ENCODE measurements around the gene ATXN3.
A peak's percentile ranks its signal among the peaks of the same experiment; 100 is the strongest.

Gene ATXN3

GRCh38 chr14:92106143-92106926 lies at the start of gene ATXN3:
Gene ATXN3, minus strand, starts transcription at chr14:92106582. Its CDS starts 30 bp downstream, at chr14:92106552.
- no peak for DNase-seq

GRCh38 chr14:92154283-92154942 lies 48.0 kb upstream of the ATXN3 start:
- no peak for DNase-seq

- DNase-seq, result no peak
These were observed 47.2 kb upstream of the ATXN3 start for GRCh38 chr14:92153581-92153980.

DNA sequence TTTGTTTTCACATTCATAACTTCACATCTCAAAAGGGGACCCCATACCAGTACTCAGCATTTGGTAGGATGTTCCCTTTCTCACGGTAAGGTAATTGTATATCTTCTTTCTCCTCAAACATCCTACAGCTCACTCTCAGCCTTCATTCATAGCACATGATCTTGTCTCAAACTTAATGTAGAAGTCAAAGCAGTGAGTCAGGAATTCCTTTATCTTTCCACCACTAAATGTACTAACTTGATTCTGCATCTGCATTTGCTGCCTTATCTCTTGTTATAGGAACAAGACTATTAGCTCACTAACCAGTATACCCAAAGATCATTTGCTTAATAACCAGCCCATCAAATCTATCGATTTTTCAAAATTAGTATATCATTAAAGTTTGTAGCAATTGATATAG lies 38.3 kb upstream of the ATXN3 start:
- no peak for DNase-seq

- DNase-seq, result no peak
These were observed 37.6 kb upstream of the ATXN3 start for GRCh38 chr14:92143962-92144361.

DNA sequence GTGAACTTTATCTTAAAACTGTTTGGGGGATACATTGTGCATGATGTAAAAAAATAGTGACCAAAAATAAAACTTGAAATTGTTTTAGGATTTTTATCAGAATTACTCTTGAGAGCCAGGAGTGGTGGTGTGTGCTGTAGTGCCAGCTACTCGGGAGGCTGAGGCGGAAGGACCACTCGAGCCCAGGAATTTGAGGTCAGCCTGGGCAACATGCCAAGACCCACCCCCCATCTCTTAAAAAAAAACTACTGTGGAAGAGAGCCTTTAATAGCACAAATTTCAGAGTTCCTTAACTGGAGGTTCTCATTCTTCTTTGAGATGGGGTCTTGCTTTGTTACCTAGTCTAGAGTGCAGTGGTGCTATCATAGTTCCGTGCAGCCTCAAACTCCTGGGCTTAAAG lies 36.9 kb upstream of the ATXN3 start:
- DNase-seq, result no peak

GRCh38 chr14:92135269-92135668 lies 28.9 kb upstream of the ATXN3 start:
- no peak for DNase-seq

GRCh38 chr14:92134456-92134855 lies 28.1 kb upstream of the ATXN3 start:
- no peak for DNase-seq

GRCh38 chr14:92122761-92123160 lies 16.4 kb upstream of the ATXN3 start:
- DNase-seq, result no peak

- no peak for DNase-seq
These were observed 15.9 kb upstream of the ATXN3 start for GRCh38 chr14:92122351-92122677.

GRCh38 chr14:92121670-92122350 lies 15.4 kb upstream of the ATXN3 start, which contains the start of the genes CPSF2 and NDUFB1:
Gene CPSF2, plus strand, starts transcription at chr14:92121969. Its CDS starts 9,016 bp downstream, at chr14:92130985.
Gene NDUFB1, minus strand, starts transcription at chr14:92121706. Its CDS starts 4,069 bp downstream, at chr14:92117637.
- DNase-seq, result peak; percentile 48

DNA sequence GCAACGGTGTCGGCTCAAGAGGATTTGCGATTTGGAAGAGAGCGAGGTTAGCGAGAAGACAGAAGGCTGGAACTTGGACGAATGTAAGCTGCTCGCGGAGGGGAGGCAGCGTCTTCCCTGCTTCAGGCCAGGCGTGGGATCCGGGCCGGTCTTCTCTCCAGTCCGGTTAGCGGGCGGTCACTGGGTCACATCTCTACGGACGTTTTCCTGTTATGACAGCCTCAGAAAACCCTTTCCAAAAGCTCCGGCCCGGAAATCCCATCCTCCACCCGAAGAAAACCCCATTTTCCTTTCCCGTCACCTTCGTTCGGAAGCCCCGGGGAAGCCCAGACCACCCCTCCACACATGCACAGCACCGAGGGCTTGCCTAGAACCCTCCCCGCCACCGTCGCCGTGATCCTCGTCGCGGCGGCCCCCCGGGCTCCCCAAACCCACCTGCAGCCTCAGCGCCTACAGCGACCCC lies 14.9 kb upstream of the ATXN3 start:
- DNase-seq, result no peak

DNA sequence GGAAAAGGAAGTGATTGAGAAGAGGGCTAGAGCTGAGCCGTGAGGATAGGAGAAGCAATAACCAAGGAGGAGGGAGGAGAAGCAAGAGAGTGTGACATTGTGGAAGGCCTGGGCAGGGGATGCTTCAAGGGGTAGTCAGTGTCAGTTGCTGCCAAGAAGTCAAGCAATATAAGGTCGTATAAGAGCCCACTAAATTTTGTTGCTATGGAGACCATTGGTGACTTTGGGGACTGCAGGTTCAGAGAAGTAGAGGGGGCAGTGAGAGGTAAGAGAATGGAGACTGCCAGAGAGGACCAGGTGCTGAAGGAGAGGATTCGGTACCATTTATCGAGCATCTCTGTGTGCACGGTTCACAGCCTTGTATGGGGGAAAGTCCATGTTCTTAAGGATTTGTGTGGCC lies 3.1 kb upstream of the ATXN3 start:
- DNase-seq, result no peak

DNA sequence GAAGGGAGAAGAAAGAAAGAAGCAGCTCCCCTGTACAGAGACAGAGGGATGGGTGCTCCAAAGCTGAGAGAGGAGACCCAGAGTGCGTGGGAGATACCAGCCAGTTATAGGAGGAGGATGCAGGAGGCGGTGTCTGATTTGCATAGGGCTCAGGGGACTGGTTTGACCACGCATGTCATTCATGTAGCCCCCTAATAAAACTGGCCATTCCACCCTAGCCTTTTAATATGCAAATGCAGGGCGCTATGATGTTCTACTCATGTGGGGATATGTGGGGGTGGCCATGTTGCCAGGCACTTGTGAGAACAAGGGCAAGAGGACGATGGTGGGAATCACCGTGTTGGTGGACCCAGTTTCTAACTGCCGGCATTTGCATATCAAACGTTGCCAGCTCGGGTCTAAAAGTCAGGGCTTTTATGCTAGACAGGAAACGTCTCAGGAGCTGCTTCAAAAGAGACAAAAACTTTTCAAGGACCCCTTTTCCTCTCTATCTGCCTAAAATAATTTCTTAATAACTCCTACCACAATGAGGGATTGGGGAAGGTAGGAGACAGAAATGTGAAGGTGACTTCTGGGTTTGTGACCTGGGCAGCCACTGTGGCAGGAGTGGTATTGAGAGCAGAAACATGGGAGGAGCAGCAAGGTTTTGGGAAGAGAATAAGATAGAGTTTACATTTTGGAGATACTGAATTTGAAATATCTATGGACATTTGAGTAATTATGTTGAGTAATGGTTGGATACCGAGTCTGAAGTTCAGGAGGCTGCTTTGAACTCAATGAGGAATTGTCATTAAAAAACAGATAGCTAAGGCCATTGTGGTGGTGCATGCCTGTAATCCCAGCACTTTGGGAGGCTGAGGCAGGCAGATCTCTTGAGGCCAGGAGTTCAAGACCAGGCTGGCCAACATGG lies 2.2 kb upstream of the ATXN3 start:
- no peak for DNase-seq

GRCh38 chr14:92105893-92106142 lies 564 bp downstream of the ATXN3 start:
- no peak for DNase-seq

DNA sequence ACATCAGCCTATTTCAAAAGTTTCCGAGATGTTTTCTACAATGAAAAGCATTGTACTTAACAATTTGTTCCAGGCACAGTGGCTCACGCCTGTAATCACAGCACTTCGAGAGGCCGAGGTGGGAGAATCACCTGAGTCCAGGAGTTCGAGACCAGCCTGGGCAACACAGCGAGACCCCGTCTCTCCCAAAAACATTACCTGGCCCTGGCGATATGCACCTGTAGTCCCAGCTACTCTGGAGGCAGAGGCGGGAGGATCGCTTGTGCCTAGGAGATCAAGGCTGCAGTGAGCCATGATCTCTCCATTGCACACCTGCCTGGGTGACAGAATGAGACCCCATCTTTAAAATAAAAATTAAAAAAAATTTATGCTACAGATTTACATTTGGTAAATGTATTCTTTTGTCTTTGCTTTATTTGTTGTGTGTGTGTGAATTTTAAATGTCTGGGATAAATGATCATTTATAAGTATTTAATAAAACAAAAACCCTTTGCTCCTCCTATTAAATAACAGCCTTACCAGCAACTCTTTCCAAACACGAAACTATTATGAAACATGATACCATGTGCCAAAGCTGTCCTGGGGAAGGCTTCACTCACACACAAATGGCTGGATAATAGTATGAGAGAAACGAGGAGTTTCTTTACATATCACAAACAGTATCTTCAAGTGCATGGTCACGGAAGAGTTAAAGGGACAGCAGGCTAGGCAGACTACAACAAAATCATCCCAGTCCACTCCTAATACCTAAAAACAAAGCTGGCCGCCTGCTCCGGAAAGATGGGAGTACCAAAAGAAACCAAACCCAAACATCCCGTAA lies 1.1 kb downstream of the ATXN3 start:
- DNase-seq, result no peak

DNA sequence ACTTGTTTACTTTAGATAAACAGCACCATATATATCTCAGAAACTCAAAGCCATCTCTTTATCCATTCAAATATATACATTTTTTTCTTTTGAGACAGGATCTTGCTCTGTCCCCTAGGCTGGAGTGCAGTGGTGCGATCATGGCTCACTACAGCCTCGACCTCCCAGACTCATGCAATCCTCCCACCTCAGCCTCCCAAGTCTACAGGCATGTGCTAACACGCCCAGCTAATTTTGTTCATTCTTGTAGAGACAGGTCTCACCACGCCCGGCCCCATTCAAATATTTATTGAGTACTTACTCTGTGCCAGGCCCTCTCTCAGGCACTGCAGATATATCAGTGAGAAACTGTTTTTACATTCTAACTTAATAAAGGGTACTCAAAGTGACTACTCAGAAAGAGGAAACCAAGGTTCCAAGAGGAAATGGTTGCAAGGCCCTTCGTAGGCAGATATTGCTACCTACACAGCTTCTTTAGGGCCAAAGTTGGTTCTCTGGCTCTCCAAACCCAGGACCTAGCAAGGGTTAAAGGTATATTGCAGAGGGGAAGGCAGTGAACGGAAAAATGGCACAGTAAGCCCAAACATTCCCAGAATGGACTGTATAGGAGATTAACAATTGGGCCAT lies 2.9 kb downstream of the ATXN3 start:
- DNase-seq, result no peak

GRCh38 chr14:92099802-92100201 lies 6.6 kb downstream of the ATXN3 start:
- no peak for DNase-seq

GRCh38 chr14:92093320-92093719 lies 13.1 kb downstream of the ATXN3 start:
- DNase-seq, result no peak

- no peak for DNase-seq
These were observed 17.9 kb downstream of the ATXN3 start for GRCh38 chr14:92088494-92088893.

DNA sequence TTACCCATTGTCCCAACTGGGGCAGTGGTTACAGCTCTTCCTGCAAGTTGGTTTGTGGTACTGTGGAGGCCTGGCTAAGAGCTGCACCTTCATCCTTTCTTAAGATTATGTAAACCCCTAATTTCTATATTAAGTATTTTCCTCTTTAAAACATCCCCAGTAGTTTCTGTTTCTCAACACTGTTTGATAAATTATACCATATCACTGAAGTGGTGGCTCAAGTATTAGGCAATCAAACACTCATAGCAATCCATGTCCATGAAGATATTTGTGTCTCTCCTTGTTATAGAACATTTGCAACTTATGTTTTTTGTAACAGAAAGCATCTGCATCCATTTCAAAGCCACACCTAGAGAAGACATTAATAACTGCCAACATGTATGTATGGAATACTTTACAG lies 31.8 kb downstream of the ATXN3 start:
- no peak for DNase-seq
